ENCODE measurements around the gene C16orf54.
"Not testable (repeated sequence)": the region's sequence is repeated elsewhere in the genome, so short reads cannot be mapped to it uniquely, and the experiment has no call there.

The C16orf54 gene

DNA sequence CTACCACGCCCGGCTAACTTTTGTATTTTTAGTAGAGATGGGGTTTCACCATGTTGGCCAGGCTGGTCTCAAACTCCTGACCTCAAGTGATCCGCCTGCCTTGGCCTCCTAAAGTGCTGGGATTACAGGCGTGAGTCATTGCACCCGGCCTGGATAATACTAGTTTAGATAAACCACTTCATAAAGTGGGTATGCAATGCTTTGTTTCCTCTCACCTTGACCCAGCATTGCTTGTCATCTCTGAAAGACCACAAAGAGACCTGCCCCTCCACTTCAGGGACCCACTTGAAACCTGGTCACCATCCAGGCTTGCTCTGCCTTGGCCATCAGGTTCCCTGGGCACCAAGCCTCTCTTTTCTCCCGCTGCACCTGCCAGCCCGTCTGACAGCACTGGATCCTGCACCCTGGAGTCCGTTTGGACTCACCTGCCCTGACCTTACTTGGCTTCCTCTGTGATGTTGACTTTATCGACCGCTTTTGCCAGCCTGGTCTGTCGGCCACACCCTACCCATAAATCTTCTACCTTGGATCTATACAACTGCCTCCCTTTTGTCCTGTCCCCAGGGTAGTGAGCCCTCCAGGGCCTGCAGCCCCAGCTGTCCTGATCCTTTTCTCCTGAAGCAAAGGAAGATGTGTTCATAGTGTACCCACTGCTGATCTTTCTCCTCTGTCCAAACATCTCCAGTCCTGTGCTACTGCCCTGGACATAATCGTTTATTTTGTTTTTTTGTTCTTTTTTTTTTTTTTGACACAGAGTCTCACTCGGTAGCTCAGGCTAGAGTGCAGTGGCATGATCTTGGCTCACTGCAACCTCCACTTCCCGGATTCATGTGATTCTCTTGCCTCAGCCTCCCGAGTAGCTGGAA is 19.6 kb upstream of the C16orf54 start:
- no peak for DNase-seq (ENCODE audit: low read depth)
- TF ChIP-seq, protein P1, sequence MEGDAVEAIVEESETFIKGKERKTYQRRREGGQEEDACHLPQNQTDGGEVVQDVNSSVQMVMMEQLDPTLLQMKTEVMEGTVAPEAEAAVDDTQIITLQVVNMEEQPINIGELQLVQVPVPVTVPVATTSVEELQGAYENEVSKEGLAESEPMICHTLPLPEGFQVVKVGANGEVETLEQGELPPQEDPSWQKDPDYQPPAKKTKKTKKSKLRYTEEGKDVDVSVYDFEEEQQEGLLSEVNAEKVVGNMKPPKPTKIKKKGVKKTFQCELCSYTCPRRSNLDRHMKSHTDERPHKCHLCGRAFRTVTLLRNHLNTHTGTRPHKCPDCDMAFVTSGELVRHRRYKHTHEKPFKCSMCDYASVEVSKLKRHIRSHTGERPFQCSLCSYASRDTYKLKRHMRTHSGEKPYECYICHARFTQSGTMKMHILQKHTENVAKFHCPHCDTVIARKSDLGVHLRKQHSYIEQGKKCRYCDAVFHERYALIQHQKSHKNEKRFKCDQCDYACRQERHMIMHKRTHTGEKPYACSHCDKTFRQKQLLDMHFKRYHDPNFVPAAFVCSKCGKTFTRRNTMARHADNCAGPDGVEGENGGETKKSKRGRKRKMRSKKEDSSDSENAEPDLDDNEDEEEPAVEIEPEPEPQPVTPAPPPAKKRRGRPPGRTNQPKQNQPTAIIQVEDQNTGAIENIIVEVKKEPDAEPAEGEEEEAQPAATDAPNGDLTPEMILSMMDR (conservative IDR thresholded peaks at IDR 0.05; ENCODE audit: low read depth, low read length), result no peak
- no peak overlapping the region for H3K4me3 ChIP-seq (ENCODE audit: low read depth, low read length)

DNA sequence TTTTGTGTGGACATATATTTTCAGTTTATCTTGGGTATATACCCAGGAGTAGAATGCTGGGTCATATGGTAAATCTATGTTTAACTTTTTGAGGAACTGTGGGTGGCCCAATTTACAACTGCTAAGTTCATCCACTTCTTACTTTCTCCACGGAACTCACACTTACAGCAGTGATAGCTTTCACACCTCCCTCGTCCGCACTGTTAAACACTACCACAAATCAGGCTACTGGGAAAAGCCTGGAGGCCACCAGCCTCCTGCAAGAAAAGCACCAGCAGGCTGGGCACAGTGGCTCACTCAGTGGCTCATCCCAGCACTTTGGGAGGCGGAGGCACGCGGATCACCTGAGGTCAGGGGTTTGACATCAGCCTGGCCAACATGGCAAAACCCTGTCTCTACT is 17.5 kb upstream of the C16orf54 start:
- DNase-seq (ENCODE audit: low read depth), result no peak
- TF ChIP-seq, protein P1 (conservative IDR thresholded peaks at IDR 0.05; ENCODE audit: low read depth, low read length), result no peak
- no peak overlapping the region for H3K4me3 ChIP-seq (ENCODE audit: low read depth, low read length)

DNA sequence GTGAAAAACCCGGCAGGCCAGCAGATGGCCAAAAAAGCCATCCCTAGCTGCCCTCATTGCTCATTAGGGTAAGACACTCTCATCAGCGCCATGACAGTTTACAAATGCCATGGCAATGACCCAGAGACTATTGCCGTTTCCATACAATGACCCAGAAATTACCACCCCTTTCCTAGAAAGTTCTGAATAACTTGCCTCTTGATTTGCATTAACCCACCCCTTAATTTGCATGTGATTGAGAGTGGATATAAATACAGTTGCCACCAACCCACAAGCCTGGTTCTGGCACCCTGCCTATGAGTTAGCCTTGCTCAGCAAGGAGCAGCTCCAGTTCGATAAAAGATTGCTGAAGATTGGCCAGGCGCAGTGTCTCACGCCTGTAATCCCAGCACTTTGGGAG is 16.1 kb upstream of the C16orf54 start:
- TF ChIP-seq, protein P1 (conservative IDR thresholded peaks at IDR 0.05; ENCODE audit: low read depth, low read length), result no peak
- H3K4me3 ChIP-seq (ENCODE audit: low read depth, low read length), result no peak overlapping the region
- no peak for DNase-seq (ENCODE audit: low read depth)

DNA sequence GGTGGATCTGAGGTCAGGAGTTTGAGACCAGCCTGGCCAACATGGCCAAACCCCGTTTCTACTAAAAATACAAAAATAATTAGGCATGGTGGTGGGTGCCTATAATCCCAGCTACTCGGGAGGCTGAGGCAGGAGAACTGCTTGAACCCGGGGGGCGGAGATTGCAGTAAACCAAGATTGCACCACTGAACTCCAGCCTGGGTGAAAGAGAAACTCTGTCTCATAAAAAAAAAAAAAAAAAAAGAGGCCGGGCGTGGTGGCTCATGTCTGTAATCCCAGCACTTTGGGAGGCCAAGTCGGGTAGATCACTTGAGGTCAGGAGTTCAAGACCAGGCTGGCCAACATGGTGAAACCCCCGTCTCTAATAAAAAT is 15.5 kb upstream of the C16orf54 start:
- DNase-seq (ENCODE audit: low read depth); H3K4me3 ChIP-seq (ENCODE audit: low read depth, low read length): not testable (repeated sequence)

DNA sequence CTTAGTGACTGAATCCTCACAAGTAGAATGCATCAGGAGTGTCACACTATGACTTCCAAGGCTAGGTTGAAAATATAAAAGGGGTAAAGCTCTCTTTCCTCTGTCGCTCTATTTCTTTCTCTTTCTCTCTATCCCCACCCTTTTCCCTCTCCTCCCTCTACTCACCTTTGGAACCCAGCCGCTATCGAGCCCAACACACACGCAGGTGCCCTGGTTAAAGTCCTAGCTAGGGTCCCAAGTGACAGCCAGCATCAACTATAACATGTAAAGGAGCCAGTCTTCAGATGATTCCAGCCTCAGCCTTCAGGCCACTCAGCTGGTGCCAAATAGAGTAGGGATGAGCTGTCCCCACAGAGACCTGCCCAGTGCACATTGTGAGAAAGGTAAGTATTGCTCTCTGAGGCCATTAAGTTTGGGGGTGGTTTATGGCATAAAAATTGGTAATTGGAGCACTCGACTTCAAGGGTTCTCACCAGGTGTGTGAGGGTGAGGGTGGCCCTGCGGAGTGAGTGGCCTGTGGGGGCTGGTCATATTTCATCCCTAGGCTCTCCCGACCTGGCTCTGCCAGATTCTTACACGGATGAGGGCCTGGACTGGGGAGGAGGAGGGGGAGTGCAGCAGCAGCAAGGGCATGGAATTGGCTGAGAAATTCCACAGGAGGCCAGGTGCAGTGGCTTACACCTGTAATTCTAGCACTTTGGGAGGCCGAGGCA is 14.9 kb upstream of the C16orf54 start:
- no peak overlapping the region for H3K4me3 ChIP-seq (ENCODE audit: low read depth, low read length)
- TF ChIP-seq, protein P1 (conservative IDR thresholded peaks at IDR 0.05; ENCODE audit: low read depth, low read length), result no peak
- DNase-seq (ENCODE audit: low read depth), result no peak

DNA sequence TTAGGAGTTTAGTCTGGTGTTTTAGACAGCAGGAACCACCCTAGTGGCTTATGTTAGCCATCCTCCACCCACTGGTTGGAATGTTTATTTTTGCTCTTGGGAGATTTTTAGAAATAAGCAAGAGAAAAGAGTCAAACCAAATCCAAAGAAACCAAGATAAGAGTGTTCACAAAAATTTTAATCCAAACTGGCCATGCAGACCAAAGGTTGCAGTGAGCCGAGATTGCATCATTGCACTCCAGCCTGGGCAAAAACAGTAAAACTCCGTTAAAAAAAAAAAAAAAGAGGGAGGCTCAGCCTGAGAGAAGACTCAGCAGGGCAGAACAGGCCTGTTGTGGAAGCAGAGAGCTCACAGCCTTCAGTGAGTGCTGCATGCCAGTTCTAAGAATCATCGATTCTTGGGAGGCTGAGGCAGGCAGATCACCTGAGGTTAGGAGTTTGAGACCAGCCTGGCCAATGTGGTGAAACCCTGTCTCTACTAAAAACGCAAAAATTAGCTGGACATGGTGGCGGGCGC is 12.2 kb upstream of the C16orf54 start:
- peak; percentile 81 for DNase-seq (ENCODE audit: low read depth)
- TF ChIP-seq, protein P1 (conservative IDR thresholded peaks at IDR 0.05; ENCODE audit: low read depth, low read length), result peak; percentile 47

DNA sequence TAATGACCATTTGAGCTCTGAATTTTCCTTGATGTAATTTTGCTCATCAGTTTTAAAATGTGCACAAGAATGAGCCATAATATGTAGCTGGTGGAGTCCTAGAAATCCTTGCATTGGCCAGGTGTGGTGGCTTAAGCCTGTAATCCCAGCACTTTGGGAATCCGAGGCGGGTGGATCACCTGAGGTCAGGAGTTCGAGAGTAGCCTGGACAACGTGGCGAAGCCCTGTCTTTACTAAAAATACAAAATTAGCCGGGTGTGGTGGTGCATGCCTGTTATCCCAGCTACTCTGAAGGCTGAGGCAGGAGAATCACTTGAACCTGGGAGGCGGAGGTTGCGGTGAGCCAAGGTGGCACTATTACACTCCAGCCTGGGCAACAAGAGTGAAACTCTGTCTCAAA is 11.3 kb upstream of the C16orf54 start:
- not testable (repeated sequence) for DNase-seq (ENCODE audit: low read depth); H3K4me3 ChIP-seq (ENCODE audit: low read depth, low read length)

More for the DNA sequence above, 12.2 kb upstream of the C16orf54 start:
- no peak overlapping the region for H3K4me3 ChIP-seq (ENCODE audit: low read depth, low read length)

All from choroid plexus epithelial cell (primary cell).